Loucy (cell line): ENCODE results near the gene ZC3H11A.
A peak's percentile ranks its signal among the peaks of the same experiment; 100 is the strongest.

Experiments
- H2AFZ ChIP-seq: fragments of 200-600 bp; sonication (generic); 2 replicates; pipeline ENCODE4 v1.6.0; 2016; ENCODE audit warnings: antibody characterized with exemption, mild to moderate bottlenecking, low read length, moderate library complexity
- H3F3A ChIP-seq: fragments of 200-600 bp; 2 replicates; pipeline ENCODE4 v1.6.0; 2016; ENCODE audit warnings: antibody characterized with exemption, low read depth, mild to moderate bottlenecking
- H3K27me3 ChIP-seq: fragments of 200-600 bp; sonication (generic); 2 replicates; pipeline ENCODE4 v1.6.1; 2014; ENCODE audit warnings: low read length, mild to moderate bottlenecking; ENCODE audit not compliant: insufficient read depth, poor library complexity, severe bottlenecking
- H3K36me3 ChIP-seq: fragments of 200-600 bp; sonication (generic); 2 replicates; pipeline ENCODE4 v1.6.1; 2016; ENCODE audit warnings: low read length; ENCODE audit not compliant: insufficient read depth
- H3K4me1 ChIP-seq: fragments of 200-600 bp; sonication (generic); 2 replicates; pipeline ENCODE4 v1.5.1; 2014; ENCODE audit warnings: low read length, mild to moderate bottlenecking; ENCODE audit not compliant: insufficient read depth, poor library complexity, severe bottlenecking
- H3K4me2 ChIP-seq: fragments of 200-600 bp; sonication (generic); 2 replicates; pipeline ENCODE4 v1.6.0; 2014; ENCODE audit warnings: antibody characterized with exemption, low read length, low read depth, mild to moderate bottlenecking; ENCODE audit not compliant: poor library complexity, severe bottlenecking
- H3K4me3 ChIP-seq: fragments of 200-600 bp; sonication (generic); 2 replicates; pipeline ENCODE4 v1.5.1; 2014; ENCODE audit warnings: low read length, mild to moderate bottlenecking, mixed read lengths; ENCODE audit not compliant: poor library complexity, severe bottlenecking
- H3K79me2 ChIP-seq: fragments of 200-600 bp; sonication (generic); 2 replicates; pipeline ENCODE4 v1.6.1; 2014; ENCODE audit warnings: low read length; ENCODE audit not compliant: insufficient read depth
- H3K9ac ChIP-seq: fragments of 200-600 bp; sonication (generic); 2 replicates; pipeline ENCODE4 v1.6.0; 2014; ENCODE audit warnings: mild to moderate bottlenecking, low read depth, low read length, moderate library complexity; ENCODE audit not compliant: poor library complexity, severe bottlenecking
- H3K9me2 ChIP-seq: fragments of 200-600 bp; sonication (generic); replicated peaks from 2 replicates; pipeline ENCODE4 v1.6.1; 2016; ENCODE audit warnings: low read depth, low read length, mixed read lengths
- H3K9me3 ChIP-seq: fragments of 200-600 bp; sonication (generic); 2 replicates; pipeline ENCODE4 v1.6.1; 2014; ENCODE audit warnings: mild to moderate bottlenecking, antibody characterized with exemption, low read length, low read depth; ENCODE audit not compliant: insufficient read depth
- H4K20me1 ChIP-seq: fragments of 200-600 bp; sonication (generic); 2 replicates; pipeline ENCODE4 v1.6.0; 2014; ENCODE audit warnings: antibody characterized with exemption, low read length, mild to moderate bottlenecking; ENCODE audit not compliant: insufficient read depth, poor library complexity, severe bottlenecking
- EZH2phosphoT487 ChIP-seq: fragments of 200-600 bp; IDR thresholded peaks from 2 replicates; pipeline ENCODE4 v1.6.1; 2018; ENCODE audit warnings: antibody characterized with exemption, mild to moderate bottlenecking, moderate library complexity, borderline replicate concordance
- TF ChIP-seq, protein P1 (sequence below): fragments of 200-600 bp; sonication (generic); conservative IDR thresholded peaks from 2 replicates; pipeline ENCODE4 v1.5.1; 2014; ENCODE audit warnings: mild to moderate bottlenecking, antibody characterized with exemption, low read length

ZC3H11A gene

DNA sequence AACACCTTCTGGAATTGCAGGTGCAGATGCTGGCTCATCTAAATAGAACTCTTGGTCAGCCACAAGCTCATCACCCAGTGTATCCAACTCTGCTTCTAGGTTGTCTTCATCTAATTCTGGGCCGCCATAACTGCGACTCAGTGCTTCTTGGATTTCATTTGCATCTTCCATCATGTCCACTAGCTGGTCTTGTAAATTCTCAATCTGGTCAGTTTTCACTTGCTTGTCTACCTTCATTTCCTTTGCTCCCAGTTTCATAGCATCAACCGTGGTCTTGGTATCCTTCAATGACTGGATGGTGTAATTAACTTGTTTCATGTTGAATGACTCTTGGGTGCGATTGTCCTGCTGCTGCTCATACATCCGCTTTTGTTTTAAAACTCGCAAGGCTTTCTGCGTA is 10.3 kb downstream of the ZC3H11A start:
- no peak overlapping the region for H3K4me3 ChIP-seq
- no peaks in the 10 kb centered on the region for H3K9me3 ChIP-seq
- H3K9me2 ChIP-seq, result no peaks in the 10 kb centered on the region
- no peaks in the 10 kb centered on the region for H3F3A ChIP-seq
- peaks cover 78% of the 10 kb centered on the region for H4K20me1 ChIP-seq
- H3K4me2 ChIP-seq, result peak overlapping the region; percentile 24
- peaks cover 18% of the 10 kb centered on the region for H3K4me1 ChIP-seq
- H3K27me3 ChIP-seq, result no peaks in the 10 kb centered on the region
- no peak overlapping the region for H3K9ac ChIP-seq
- H3K79me2 ChIP-seq, result peaks cover 92% of the 10 kb centered on the region
- H3K36me3 ChIP-seq, result peaks cover 21% of the 10 kb centered on the region; the same call in 1 of the 2 replicates
- TF ChIP-seq EZH2phosphoT487, result no peak
- TF ChIP-seq, protein P1, sequence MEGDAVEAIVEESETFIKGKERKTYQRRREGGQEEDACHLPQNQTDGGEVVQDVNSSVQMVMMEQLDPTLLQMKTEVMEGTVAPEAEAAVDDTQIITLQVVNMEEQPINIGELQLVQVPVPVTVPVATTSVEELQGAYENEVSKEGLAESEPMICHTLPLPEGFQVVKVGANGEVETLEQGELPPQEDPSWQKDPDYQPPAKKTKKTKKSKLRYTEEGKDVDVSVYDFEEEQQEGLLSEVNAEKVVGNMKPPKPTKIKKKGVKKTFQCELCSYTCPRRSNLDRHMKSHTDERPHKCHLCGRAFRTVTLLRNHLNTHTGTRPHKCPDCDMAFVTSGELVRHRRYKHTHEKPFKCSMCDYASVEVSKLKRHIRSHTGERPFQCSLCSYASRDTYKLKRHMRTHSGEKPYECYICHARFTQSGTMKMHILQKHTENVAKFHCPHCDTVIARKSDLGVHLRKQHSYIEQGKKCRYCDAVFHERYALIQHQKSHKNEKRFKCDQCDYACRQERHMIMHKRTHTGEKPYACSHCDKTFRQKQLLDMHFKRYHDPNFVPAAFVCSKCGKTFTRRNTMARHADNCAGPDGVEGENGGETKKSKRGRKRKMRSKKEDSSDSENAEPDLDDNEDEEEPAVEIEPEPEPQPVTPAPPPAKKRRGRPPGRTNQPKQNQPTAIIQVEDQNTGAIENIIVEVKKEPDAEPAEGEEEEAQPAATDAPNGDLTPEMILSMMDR, result no peak
- no peak overlapping the region for H2AFZ ChIP-seq

DNA sequence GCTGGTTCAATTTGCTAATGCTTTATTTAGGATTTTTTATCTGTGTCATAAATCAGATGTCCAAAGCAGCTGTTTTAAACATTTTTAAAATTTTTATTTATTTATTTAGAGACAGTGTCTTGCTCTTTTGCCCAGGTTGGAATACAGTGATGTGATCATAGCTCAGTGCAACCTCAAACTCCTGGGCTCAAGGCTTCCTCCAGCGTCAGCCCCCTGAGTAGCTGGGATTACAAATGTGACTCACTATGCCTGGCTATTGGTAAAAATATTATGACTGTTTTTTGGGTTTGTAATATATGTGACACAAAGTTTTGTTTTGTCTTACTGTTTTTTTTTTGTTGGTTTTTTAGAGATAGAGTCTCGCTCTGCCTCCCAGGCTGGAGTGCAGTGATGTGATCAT is 11.8 kb downstream of the ZC3H11A start:
- Histone ChIP-seq H3K4me2 (peak overlapping the region; percentile 24), H4K20me1 (peaks cover 66% of the 10 kb centered on the region), H3K4me1 (peaks cover 6% of the 10 kb centered on the region), H3K9ac (no peak overlapping the region), H3K4me3 (no peak overlapping the region), H3K27me3 (no peaks in the 10 kb centered on the region), H3K36me3 (peaks cover 21% of the 10 kb centered on the region; the same call in 1 of the 2 replicates), H3F3A (no peaks in the 10 kb centered on the region), H2AFZ (no peak overlapping the region), H3K79me2 (peaks cover 89% of the 10 kb centered on the region), H3K9me2 (no peaks in the 10 kb centered on the region), H3K9me3 (no peaks in the 10 kb centered on the region)
- TF ChIP-seq, protein P1, result no peak
- no peak for TF ChIP-seq EZH2phosphoT487

DNA sequence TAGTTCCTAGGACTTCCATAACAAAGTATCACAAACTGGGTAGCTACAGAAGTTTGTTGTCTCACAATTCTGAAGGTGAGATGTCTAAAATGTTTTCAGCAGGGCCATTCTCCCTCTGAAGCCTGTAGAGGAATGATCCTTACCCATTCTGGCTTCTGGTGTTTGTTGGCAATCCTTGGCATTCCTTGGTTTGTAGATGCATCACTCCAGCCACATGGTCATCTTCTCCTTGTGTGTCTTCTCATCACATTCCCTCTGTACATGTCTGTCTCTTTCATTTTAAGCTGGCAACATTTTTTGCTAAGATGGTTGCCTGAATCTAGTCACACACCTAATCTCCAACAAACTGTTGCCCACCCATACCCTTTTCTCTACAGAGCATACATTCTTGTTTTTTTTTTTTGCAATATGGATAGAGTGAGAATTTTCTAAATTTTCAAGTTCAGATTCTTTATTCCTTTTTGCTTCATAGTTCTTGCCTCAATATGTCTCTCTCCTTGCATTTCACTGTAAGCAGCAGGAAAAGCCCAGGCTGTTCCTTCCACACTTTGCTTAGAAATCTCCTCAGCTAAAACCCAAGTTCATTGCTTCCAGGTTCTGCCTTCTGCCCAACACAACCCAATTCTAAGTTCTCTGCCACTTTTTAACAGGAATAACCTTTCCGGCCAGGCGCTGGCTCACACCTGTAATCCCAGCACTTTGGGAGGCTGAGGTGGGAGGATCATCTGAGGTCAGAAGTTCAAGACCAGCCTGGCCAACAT is 18.3 kb downstream of the ZC3H11A start:
- no peak overlapping the region for H3K9ac ChIP-seq
- H3K79me2 ChIP-seq, result peaks cover 57% of the 10 kb centered on the region
- H3F3A ChIP-seq, result no peaks in the 10 kb centered on the region
- no peak overlapping the region for H3K4me2 ChIP-seq
- H4K20me1 ChIP-seq, result peaks cover 41% of the 10 kb centered on the region
- H2AFZ ChIP-seq, result no peak overlapping the region
- H3K4me3 ChIP-seq, result no peak overlapping the region
- no peaks in the 10 kb centered on the region for H3K9me3 ChIP-seq
- no peak for TF ChIP-seq EZH2phosphoT487
- TF ChIP-seq, protein P1, result no peak
- H3K4me1 ChIP-seq, result no peaks in the 10 kb centered on the region
- no peaks in the 10 kb centered on the region for H3K27me3 ChIP-seq
- peaks cover 36% of the 10 kb centered on the region; the same call in 1 of the 2 replicates for H3K36me3 ChIP-seq
- H3K9me2 ChIP-seq, result no peaks in the 10 kb centered on the region
